Fibroblast of skin of right quadriceps (primary cell): Measurements from ENCODE around the gene ULK3.
A peak's percentile ranks its signal among the peaks of the same experiment; 100 is the strongest.

ENCODE experiments used
- DNase-seq: peaks from one replicate; pipeline ENCODE4 v3.0.0-alpha.2; 2013

The ULK3 gene

GRCh38 chr15:74867466-74868038 is 24.6 kb upstream of the ULK3 start:
- DNase-seq: no peak

GRCh38 chr15:74866090-74866489 is 23.1 kb upstream of the ULK3 start:
- DNase-seq: peak; percentile 41

- DNase-seq: no peak
Observed at GRCh38 chr15:74865316-74865715, 22.4 kb upstream of the ULK3 start.

- no peak for DNase-seq
Observed at GRCh38 chr15:74864296-74864695, 21.3 kb upstream of the ULK3 start.

- no peak for DNase-seq
Observed at GRCh38 chr15:74863239-74864056, 20.5 kb upstream of the ULK3 start.

GRCh38 chr15:74858369-74858740 is 15.4 kb upstream of the ULK3 start:
- DNase-seq: no peak

GRCh38 chr15:74857671-74858368 is 14.9 kb upstream of the ULK3 start:
- no peak for DNase-seq

GRCh38 chr15:74857082-74857655 is 14.2 kb upstream of the ULK3 start:
- DNase-seq: no peak

GRCh38 chr15:74856537-74856936 is 13.6 kb upstream of the ULK3 start:
- no peak for DNase-seq

GRCh38 chr15:74855857-74856256 is 12.9 kb upstream of the ULK3 start:
- no peak for DNase-seq

- DNase-seq: no peak
Observed at GRCh38 chr15:74854453-74855022, 11.6 kb upstream of the ULK3 start.

GRCh38 chr15:74851960-74852359 is 9.0 kb upstream of the ULK3 start:
- no peak for DNase-seq

GRCh38 chr15:74850393-74850792 is 7.4 kb upstream of the ULK3 start:
- DNase-seq: no peak

- DNase-seq: no peak
Observed at GRCh38 chr15:74847432-74847831, 4.5 kb upstream of the ULK3 start.

GRCh38 chr15:74845581-74845980 is 2.6 kb upstream of the ULK3 start:
- no peak for DNase-seq

GRCh38 chr15:74845208-74845568 is 2.2 kb upstream of the ULK3 start:
- DNase-seq: no peak

GRCh38 chr15:74844319-74845207 is 1.6 kb upstream of the ULK3 start:
- no peak for DNase-seq

- no peak for DNase-seq
Observed at GRCh38 chr15:74843891-74844299, 939 bp upstream of the ULK3 start.

- DNase-seq: no peak
Observed at GRCh38 chr15:74843445-74843828, 481 bp upstream of the ULK3 start.

- no peak for DNase-seq
Observed at GRCh38 chr15:74841891-74842373, 1.0 kb downstream of the ULK3 start.

GRCh38 chr15:74840851-74841775 is 1.8 kb downstream of the ULK3 start:
- no peak for DNase-seq
